Left lung (tissue), 10 donors: ENCODE results near the gene PACS2. TPM values are rescaled to one million over a fixed set of nuclear protein-coding genes. Genes with fewer than 3 reads are reported as not detected.

Experiments used
- ATAC-seq: fragments of 200-7000 bp; cut with Tn5 transposase; one replicate; pipeline ENCODE4 v1.9.1; 2020; ENCODE audit warnings: moderate library complexity
- DNase-seq, 4 donors: peaks; one replicate each; pipeline ENCODE4 v3.0.0-alpha.2; 2013 to 2020
- H3K27ac ChIP-seq, 2 donors: fragments of 200-600 bp; sonication (generic) in 1 of 2; one replicate each; pipeline versions ENCODE4 v1.5.0 to v1.8.0; 2020 to 2021
- H3K27me3 ChIP-seq, 2 donors: fragments of 200-600 bp; sonication (generic) in 1 of 2; one replicate each; pipeline versions ENCODE4 v1.5.0 to v1.8.0; 2020 to 2021
- H3K36me3 ChIP-seq, 2 donors: fragments of 200-600 bp; sonication (generic) in 1 of 2; one replicate each; pipeline versions ENCODE4 v1.5.0 to v1.8.0; 2020 to 2021
- H3K4me1 ChIP-seq, 2 donors: fragments of 200-600 bp; one replicate each; pipeline ENCODE4 v1.8.0; 2021
- H3K4me3 ChIP-seq, 2 donors: fragments of 200-600 bp; sonication (generic) in 1 of 2; one replicate each; pipeline versions ENCODE4 v1.5.0 to v1.8.0; 2020 to 2021; ENCODE audit warnings: mild to moderate bottlenecking in 1 of 2
- H3K9me3 ChIP-seq, 2 donors: fragments of 200-600 bp; sonication (generic) in 1 of 2; one replicate each; pipeline versions ENCODE4 v1.5.0 to v1.8.0; 2020 to 2021
- intact Hi-C, 2 donors: fragments of 100-400 bp; cut with DNase I; formaldehyde crosslinking; loops; one replicate each; pipeline versions ENCODE4 v1.11.2 to v1.14.2; 2022
- polyA plus RNA-seq, 6 donors: library from polyadenylated mRNA; unstranded; fragments of 120-200 nt; gene quantifications; one replicate each; pipeline ENCODE4 v1.2.1, GENCODE V29; 2013; ENCODE audit not compliant: insufficient read length in 6 of 6
- total RNA-seq, 2 donors: library from RNA; stranded (reverse); fragmentation: NEBNext Ultra II Directional; extraction: Animal tissue kit (Norgen Biotek cat#: 25700); gene quantifications; one replicate each; pipeline ENCODE4 v1.2.1, GENCODE V29; 2021
- TF ChIP-seq, protein P1 (sequence below), 2 donors: fragments of 200-600 bp; sonication (generic) in 1 of 2; IDR thresholded peaks; one replicate each; pipeline versions ENCODE4 v1.5.0 to v1.8.0; 2021; ENCODE audit warnings: antibody characterized with exemption in 2 of 2
- donor health status: DM: no; HTN: yes; CAD: no.
- donor health status: DM: no; HTN: no; CAD: no.

Gene PACS2
- total and polyA plus RNA-seq, 8 donors = 64.6 to 99.3 (median 75.4) TPM

DNA sequence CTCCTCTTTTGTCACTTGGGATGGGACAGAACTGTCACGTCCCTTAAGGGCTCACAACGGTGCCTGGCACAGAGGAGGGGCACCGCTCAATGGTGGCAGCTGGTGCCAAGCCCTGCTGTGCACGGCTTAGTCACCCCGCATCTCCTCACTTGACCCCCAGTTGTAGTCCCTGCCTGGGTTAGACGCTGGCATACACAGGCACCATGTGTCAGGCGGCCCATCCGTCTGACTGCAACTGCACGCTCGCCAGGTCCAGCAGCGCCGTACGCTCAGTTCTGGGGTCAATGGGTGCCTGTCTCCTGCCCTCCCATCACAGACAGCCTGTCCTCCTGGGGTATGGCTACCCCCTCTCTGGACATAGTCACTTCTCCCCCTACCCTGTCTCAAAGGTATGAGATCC, 1.6 kb upstream of the PACS2 start:
- no peak for ATAC-seq
- TF ChIP-seq, protein P1, sequence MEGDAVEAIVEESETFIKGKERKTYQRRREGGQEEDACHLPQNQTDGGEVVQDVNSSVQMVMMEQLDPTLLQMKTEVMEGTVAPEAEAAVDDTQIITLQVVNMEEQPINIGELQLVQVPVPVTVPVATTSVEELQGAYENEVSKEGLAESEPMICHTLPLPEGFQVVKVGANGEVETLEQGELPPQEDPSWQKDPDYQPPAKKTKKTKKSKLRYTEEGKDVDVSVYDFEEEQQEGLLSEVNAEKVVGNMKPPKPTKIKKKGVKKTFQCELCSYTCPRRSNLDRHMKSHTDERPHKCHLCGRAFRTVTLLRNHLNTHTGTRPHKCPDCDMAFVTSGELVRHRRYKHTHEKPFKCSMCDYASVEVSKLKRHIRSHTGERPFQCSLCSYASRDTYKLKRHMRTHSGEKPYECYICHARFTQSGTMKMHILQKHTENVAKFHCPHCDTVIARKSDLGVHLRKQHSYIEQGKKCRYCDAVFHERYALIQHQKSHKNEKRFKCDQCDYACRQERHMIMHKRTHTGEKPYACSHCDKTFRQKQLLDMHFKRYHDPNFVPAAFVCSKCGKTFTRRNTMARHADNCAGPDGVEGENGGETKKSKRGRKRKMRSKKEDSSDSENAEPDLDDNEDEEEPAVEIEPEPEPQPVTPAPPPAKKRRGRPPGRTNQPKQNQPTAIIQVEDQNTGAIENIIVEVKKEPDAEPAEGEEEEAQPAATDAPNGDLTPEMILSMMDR (IDR thresholded peaks at IDR 0.05) = no peak
- no peak overlapping the region for H3K4me3 ChIP-seq
- peaks cover 15 to 37% of the 10 kb centered on the region in 2 donors for H3K4me1 ChIP-seq
- DNase-seq = peak in 1 of 4 donors; percentile 64
- H3K9me3 ChIP-seq = no peaks in the 10 kb centered on the region
- H3K36me3 ChIP-seq = no peaks in the 10 kb centered on the region
- intact Hi-C loops = no loop called here
- H3K27ac ChIP-seq = peak overlapping the region in 1 of 2 donors; percentile 80
- H3K27me3 ChIP-seq = no peaks in the 10 kb centered on the region

DNA sequence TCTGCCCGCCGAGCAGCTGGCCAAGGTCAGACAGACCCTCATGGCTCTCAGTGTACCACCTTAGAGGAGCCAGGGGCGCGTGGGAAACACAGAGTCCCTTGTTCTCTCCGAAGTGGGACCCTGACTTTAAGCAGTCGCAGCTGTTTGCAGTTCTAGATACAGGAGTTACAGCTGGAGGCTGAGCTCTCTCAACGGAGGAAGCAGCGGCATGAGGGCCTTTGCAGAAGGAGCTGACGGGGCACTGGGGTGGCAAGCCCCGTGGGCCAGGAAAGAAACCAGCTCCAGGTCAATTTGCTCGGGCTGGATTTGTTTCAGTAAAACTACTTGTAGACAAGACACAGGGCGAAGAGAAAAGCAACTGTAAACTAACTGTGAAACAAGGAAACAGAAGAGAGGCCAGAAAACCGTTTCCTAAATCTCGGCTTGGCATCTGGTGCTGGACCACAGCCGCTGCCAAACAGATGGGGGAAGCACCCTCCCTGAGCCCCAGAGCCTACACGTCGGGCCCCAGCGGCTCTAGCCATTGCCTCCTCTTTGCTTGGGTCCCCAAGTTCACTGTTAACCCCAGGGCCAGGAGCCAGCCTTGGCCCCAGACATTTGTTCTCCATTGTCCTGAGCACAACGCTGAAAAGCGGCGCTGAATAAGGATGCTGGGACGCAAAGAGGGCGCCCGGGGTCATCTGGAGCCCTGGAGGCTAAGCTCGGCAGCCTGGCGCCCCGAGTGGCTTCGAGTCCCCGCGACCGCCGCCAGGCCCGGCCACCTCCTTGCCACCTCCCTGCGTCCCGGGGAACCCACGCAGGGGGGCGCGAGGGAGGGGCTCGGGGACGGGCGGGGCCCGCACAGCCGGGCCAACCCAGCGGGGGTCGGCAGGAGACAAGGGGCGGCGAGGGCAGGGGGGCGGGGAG, 914 bp upstream of the PACS2 start:
- ATAC-seq (peak; percentile 21), DNase-seq (peak; percentile 51 to 86 (median 60))
- peak overlapping the region; percentile 80 to 85 for H3K27ac ChIP-seq
- TF ChIP-seq, protein P1 (IDR thresholded peaks at IDR 0.05) = no peak
- H3K4me1 ChIP-seq = peaks cover 15 to 37% of the 10 kb centered on the region in 2 donors
- no peaks in the 10 kb centered on the region for H3K9me3 ChIP-seq
- no peaks in the 10 kb centered on the region for H3K27me3 ChIP-seq
- peak overlapping the region; percentile 52 to 61 for H3K4me3 ChIP-seq
- H3K36me3 ChIP-seq = no peaks in the 10 kb centered on the region
- intact Hi-C loops = no loop called here

DNA sequence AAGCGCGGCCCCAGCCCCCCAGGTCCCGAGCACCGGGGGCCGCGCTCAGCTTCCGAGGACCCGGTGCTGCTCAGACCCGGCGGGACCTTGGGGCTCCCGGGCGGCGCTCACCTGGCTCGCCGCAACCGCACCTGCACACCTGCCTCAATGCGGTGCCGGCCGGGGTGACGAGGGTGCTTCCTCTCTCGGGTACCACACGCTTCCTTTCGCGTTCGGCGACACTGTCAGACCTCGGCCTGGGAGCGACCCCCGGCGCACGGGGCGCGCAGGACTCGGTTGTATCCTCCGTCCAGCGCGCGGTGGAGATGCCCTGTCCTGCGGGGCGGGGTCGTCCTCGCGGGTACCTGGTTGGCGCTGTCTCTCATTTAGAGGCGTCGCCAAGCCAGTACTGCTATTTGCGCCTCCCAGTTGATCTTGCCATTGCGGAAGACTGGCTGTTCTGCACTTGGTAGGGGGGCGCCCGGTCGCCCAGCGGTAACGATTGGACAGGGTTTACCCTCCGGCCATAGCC, 718 bp downstream of the PACS2 start:
- ATAC-seq (peak; percentile 42), DNase-seq (peak in 2 of 4 donors; percentile 53 to 88)
- Histone ChIP-seq H3K4me3 (peak overlapping the region; percentile 55 to 65), H3K4me1 (peaks cover 15 to 37% of the 10 kb centered on the region in 2 donors), H3K36me3 (no peaks in the 10 kb centered on the region), H3K9me3 (no peaks in the 10 kb centered on the region), H3K27ac (peak overlapping the region in 1 of 2 donors; percentile 68), H3K27me3 (no peaks in the 10 kb centered on the region)
- intact Hi-C loops = no loop called here
- TF ChIP-seq, protein P1 (IDR thresholded peaks at IDR 0.05) = no peak

DNA sequence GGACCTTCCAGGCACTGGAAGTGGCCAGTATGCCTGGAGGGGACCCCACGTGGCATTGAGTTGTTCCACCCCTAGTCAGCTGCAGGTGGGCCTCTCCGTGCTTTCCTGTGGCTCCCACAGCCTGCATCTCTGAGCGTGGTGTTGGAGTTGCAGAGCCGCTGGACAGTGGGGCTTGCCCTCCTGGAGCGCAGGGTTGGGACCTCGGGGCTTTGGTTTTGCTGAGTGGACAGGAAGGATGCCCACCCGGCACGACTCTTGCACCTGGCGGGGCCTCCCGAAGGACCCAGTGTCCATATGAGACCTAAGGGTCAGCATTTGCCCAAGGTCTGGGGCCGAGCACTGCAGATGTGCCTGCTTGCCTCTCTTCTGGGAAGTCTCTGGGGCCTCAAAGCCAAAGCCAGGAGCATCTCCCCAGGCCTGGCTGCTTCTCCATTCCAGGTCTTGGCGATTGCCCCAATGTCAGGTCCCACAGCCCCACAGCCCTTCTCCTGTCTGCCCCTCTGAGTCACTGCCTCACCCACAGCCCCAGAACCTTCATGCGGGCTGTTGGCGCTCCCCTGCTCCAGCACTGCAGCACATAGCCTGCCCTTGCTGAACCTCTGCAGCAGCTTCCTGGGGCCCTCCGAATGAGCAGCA, 1.5 kb downstream of the PACS2 start:
- TF ChIP-seq, protein P1 (IDR thresholded peaks at IDR 0.05) = no peak
- no peaks in the 10 kb centered on the region for H3K36me3 ChIP-seq
- ATAC-seq (no peak), DNase-seq (peak in 2 of 4 donors; percentile 34 to 72)
- H3K27ac ChIP-seq = peak overlapping the region in 1 of 2 donors; percentile 68
- peaks cover 15 to 37% of the 10 kb centered on the region in 2 donors for H3K4me1 ChIP-seq
- H3K4me3 ChIP-seq = peak overlapping the region in 1 of 2 donors; percentile 65
- intact Hi-C loops = no loop called here
- no peaks in the 10 kb centered on the region for H3K27me3 ChIP-seq
- no peaks in the 10 kb centered on the region for H3K9me3 ChIP-seq

DNA sequence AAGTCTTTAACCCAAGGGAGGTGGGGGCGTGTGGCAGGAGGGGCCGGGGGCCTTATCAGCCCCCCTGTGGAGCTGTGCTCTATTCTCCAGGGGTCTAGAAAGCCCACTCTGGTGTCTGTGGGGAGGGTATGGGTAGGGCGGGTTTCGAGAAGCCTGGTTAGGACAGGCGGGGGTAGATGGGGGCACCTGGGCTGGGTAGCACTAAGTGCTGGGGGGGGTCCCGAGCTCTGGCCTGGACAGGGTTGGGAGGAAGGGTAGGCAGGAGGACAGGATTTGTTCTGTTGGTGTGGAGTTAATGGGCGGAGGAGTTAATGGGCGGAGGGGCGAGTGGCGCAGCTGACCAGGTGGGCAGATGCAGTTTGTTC, 2.0 kb downstream of the PACS2 start:
- DNase-seq (peak in 1 of 4 donors; percentile 28), ATAC-seq (no peak)
- no peak overlapping the region for H3K27ac ChIP-seq
- intact Hi-C loops = no loop called here
- H3K4me1 ChIP-seq = peaks cover 15 to 37% of the 10 kb centered on the region in 2 donors
- TF ChIP-seq, protein P1 (IDR thresholded peaks at IDR 0.05) = no peak
- H3K36me3 ChIP-seq = no peaks in the 10 kb centered on the region
- H3K27me3 ChIP-seq = no peaks in the 10 kb centered on the region
- H3K9me3 ChIP-seq = no peaks in the 10 kb centered on the region
- H3K4me3 ChIP-seq = no peak overlapping the region
